Heart left ventricle (tissue), 16 donors: ENCODE data around the gene STXBP4. TPM values are rescaled to one million over a fixed set of nuclear protein-coding genes. Genes with fewer than 3 reads are reported as not detected.

Experiments used
- ATAC-seq, 4 donors: fragments of 200-7000 bp; cut with Tn5 transposase; one replicate each; pipeline ENCODE4 v1.9.1; 2020 to 2022; ENCODE audit warnings: moderate library complexity in 4 of 4, mild to moderate bottlenecking in 3 of 4, moderate number of reproducible peaks in 1 of 4
- DNase-seq, 5 donors: peaks; one replicate each; pipeline ENCODE4 v3.0.0-alpha.2; 2020
- H3K27ac ChIP-seq, 12 donors: fragments of 200-600 bp; sonication (generic) in 4 of 12; one replicate each; pipeline versions ENCODE4 v1.5.0 to v1.8.0; 2016 to 2022; ENCODE audit warnings: mild to moderate bottlenecking in 2 of 12
- H3K27me3 ChIP-seq, 9 donors: fragments of 200-600 bp; sonication (generic) in 2 of 9; one replicate each; pipeline versions ENCODE4 v1.5.1 to v1.8.0; 2016 to 2022; ENCODE audit warnings: mild to moderate bottlenecking in 3 of 9
- H3K36me3 ChIP-seq, 9 donors: fragments of 200-600 bp; sonication (generic) in 2 of 9; one replicate each; pipeline versions ENCODE4 v1.5.0 to v1.8.0; 2018 to 2022; ENCODE audit warnings: mild to moderate bottlenecking in 2 of 9
- H3K4me1 ChIP-seq, 12 donors: fragments of 200-600 bp; sonication (generic) in 4 of 12; one replicate each; pipeline versions ENCODE4 v1.5.0 to v1.8.0; 2016 to 2022; ENCODE audit warnings: mild to moderate bottlenecking in 3 of 12
- H3K4me3 ChIP-seq, 12 donors: fragments of 200-600 bp; sonication (generic) in 4 of 12; one replicate each; pipeline versions ENCODE4 v1.5.0 to v1.8.0; 2017 to 2022; ENCODE audit warnings: mild to moderate bottlenecking in 9 of 12, moderate library complexity in 4 of 12
- H3K9me3 ChIP-seq, 12 donors: fragments of 200-600 bp; sonication (generic) in 4 of 12; one replicate each; pipeline versions ENCODE4 v1.5.0 to v1.8.0; 2016 to 2022; ENCODE audit warnings: mild to moderate bottlenecking in 1 of 12
- POLR2A ChIP-seq, 2 donors: fragments of 450-650 bp; IDR thresholded peaks; one replicate each; pipeline ENCODE4 v1.6.1; 2017; ENCODE audit warnings: antibody characterized with exemption in 2 of 2, mild to moderate bottlenecking in 2 of 2, moderate library complexity in 2 of 2
- WGBS, 4 donors: extraction: QIAGEN DNeasy Blood & Tissue Kit in 2 of 4; methylation state at CpG; one replicate each; pipeline versions ENCODE4 v1.1.5 to v1.1.7; 2013 to 2018; 5-methylcytosine and 5-hydroxymethylcytosine counted together
- intact Hi-C, 10 donors: fragments of 100-400 bp; cut with DNase I; formaldehyde crosslinking; loops; one replicate each; pipeline versions ENCODE4 v1.11.1 to v1.14.2; 2022
- polyA plus RNA-seq, 2 donors: library from polyadenylated mRNA; stranded (reverse); fragments of 200-250 nt; gene quantifications; one replicate each; pipeline ENCODE4 v1.2.3, GENCODE V29; 2013
- total RNA-seq, 9 donors: library from RNA; depleted of rRNA in 2 of 9; stranded (reverse); fragments of >200 nt in 2 of 9; fragmentation: NEBNext Ultra II Directional in 3 of 9; extraction: Animal tissue kit (Norgen Biotek cat#: 25700) in 3 of 9; gene quantifications; one replicate each; pipeline versions ENCODE4 v1.1.0 to v1.2.4, GENCODE V29; 2016 to 2023
- TF ChIP-seq, protein P1 (sequence below), 12 donors: fragments of 200-600 bp; sonication (generic) in 4 of 12; IDR thresholded peaks; one replicate each; pipeline versions ENCODE4 v1.5.0 to v1.8.0; 2018 to 2022; ENCODE audit warnings: antibody characterized with exemption in 12 of 12, mild to moderate bottlenecking in 5 of 12
- donor health status: ischemic (EF 13 %, LVEDD 7.1; RV severe dilation, severe dysfunction).
- donor health status: healthy with polysubstance abuse.
- donor health status: DM: no; HTN: yes; CAD: no.
- donor health status: DM: no; HTN: no; CAD: no.
- donor health status: ischemic (EF 25% LVEDD 6.9; RV normal size, moderate dysfunction).
- donor health status: ischemic (EF 25% LVEDD 5.7; RV mildly dilated, moderate dysfunction).
- donor health status: healthy.
- donor health status: DM: yes; HTN: yes; CAD: no.
- donor health status: ischemic (EF 35%, LVEDD 5.7; RV mildly dilated, moderate dysfunction).
- donor health status: nonischemic (EF 11% LVEDD 7.7; RV severe dilation, severe dysfunction).
- donor health status: DM: yes; HTN: yes; CAD: no.
- donor health status: PGD.
- donor health status: ischemic (EF 29% LVEDD 5.4; RV normal size, mild dysfunction).
- donor health status: nonischemic (EF 23%, LVEDD 6.1; RV moderate dilation, normal function).

Gene STXBP4
- total and polyA plus RNA-seq, 11 donors: 1.3 to 7.8 (median 4.7) TPM

DNA sequence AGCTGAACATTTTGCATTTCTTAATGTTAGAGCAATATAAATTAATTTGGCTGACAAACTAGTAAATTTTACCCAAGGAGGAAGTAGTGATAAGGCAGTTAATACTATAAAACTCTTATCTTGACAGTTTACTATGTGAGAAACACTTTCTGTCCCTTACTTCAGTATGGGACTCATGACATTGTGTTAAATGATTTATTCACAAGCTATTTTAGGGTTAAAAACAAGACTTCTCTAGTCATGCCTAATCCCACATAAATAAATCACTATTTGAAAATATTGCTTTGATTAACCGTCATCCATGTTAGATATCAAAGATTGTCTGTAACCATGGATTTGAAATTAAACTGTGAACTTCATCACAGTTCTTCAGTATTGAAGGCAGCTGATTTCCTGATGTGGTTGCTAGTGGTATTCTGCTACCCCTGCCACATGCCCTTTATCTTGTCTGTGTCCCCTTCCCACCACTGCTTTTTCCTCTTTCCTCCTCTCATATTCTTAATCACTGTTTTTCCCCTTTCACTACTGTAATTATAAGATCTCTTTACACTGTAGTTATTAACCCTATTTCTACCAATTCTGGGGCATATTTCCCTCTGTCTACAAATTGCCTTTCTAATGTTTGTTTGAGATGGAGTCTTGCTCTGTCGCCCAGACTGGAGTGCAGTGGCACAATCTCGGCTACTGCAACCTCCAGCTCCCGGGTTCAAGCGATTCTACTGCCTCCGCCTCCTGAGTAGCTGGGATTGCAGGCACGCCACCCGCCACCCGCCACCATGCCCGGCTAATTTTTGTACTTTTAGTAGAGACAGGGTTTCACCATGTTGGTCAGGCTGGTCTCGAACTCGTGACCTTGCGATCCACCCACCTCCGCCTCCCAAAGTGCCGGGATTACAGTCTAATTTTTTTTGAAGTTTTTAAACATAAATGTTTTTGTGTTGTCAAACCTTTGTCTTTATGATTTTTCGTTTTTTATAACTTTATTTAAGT, 95.6 kb downstream of the STXBP4 start:
- intact Hi-C loops: no loop called here
- DNase-seq: no peak

GRCh38 chr17:55067697-55068439, 99.3 kb downstream of the STXBP4 start:
- TF ChIP-seq, protein P1, sequence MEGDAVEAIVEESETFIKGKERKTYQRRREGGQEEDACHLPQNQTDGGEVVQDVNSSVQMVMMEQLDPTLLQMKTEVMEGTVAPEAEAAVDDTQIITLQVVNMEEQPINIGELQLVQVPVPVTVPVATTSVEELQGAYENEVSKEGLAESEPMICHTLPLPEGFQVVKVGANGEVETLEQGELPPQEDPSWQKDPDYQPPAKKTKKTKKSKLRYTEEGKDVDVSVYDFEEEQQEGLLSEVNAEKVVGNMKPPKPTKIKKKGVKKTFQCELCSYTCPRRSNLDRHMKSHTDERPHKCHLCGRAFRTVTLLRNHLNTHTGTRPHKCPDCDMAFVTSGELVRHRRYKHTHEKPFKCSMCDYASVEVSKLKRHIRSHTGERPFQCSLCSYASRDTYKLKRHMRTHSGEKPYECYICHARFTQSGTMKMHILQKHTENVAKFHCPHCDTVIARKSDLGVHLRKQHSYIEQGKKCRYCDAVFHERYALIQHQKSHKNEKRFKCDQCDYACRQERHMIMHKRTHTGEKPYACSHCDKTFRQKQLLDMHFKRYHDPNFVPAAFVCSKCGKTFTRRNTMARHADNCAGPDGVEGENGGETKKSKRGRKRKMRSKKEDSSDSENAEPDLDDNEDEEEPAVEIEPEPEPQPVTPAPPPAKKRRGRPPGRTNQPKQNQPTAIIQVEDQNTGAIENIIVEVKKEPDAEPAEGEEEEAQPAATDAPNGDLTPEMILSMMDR (IDR thresholded peaks at IDR 0.05): no peak
- no peak for TF ChIP-seq POLR2A (IDR thresholded peaks at IDR 0.05)
- Histone ChIP-seq H3K27me3 (no peaks in the 10 kb centered on the region), H3K9me3 (no peaks in the 10 kb centered on the region), H3K4me1 (no peaks in the 10 kb centered on the region), H3K36me3 (no peaks in the 10 kb centered on the region), H3K4me3 (no peak overlapping the region), H3K27ac (no peak overlapping the region)
- WGBS, 4 donors: 52 to 74% (median 67%) methylated on average over 1 of the region's 1 CpG
- ATAC-seq (no peak), DNase-seq (no peak)
- intact Hi-C loops: no loop called here

More for the DNA sequence above, 95.6 kb downstream of the STXBP4 start:
- no peak for TF ChIP-seq POLR2A (IDR thresholded peaks at IDR 0.05)
- TF ChIP-seq, protein P1 (IDR thresholded peaks at IDR 0.05): no peak
- 92 to 95% (median 94%) methylated on average over 16 of the region's 16 CpGs for WGBS, 4 donors
- H3K9me3 ChIP-seq: no peaks in the 10 kb centered on the region
- no peaks in the 10 kb centered on the region for H3K27me3 ChIP-seq
- no peaks in the 10 kb centered on the region for H3K36me3 ChIP-seq
- H3K4me3 ChIP-seq: no peak overlapping the region
- no peak for ATAC-seq
- H3K4me1 ChIP-seq: no peaks in the 10 kb centered on the region
- no peak overlapping the region for H3K27ac ChIP-seq

- H3K9me3 ChIP-seq: no peaks in the 10 kb centered on the region
Measured at GRCh38 chr17:55068862-55069811, 100.6 kb downstream of the STXBP4 start.

More at GRCh38 chr17:55068862-55069811, 100.6 kb downstream of the STXBP4 start:
- Histone ChIP-seq H3K36me3 (no peaks in the 10 kb centered on the region), H3K27ac (no peak overlapping the region), H3K27me3 (no peaks in the 10 kb centered on the region), H3K4me1 (no peaks in the 10 kb centered on the region), H3K4me3 (no peak overlapping the region)
- WGBS, 4 donors: 56 to 76% (median 72%) methylated on average over 4 of the region's 4 CpGs
- intact Hi-C loops: no loop called here
- ATAC-seq (no peak), DNase-seq (no peak)
- TF ChIP-seq POLR2A (IDR thresholded peaks at IDR 0.05): no peak
- TF ChIP-seq, protein P1 (IDR thresholded peaks at IDR 0.05): no peak
